ENCODE results near the gene WIPF1. TPM values are rescaled to one million over a fixed set of nuclear protein-coding genes. Genes with fewer than 3 reads are reported as not detected.

WIPF1 gene
- polyA plus RNA-seq, 1 of the 3 experiments (the other 2 are of a cell fraction): 56.7 TPM

- H3K9ac ChIP-seq: no peak overlapping the region
- peaks cover 56 to 66% of the 10 kb centered on the region in 2 experiments for H3K36me3 ChIP-seq (replicated peaks in 1 of 2; ENCODE audit: control insufficient read depth in 1 of 2, insufficient read depth in 2 of 2, low read length in 1 of 2)
- H3K9me3 ChIP-seq: no peaks in the 10 kb centered on the region
- no peaks in the 10 kb centered on the region for H3K27me3 ChIP-seq (ENCODE audit: insufficient read depth)
- no peak for DNase-seq
- H3K79me2 ChIP-seq (ENCODE audit: insufficient read depth): no peaks in the 10 kb centered on the region
- 89% methylated on average over 8 of the region's 8 CpGs for WGBS (ENCODE audit: low lambda C conversion rate)
- H3K27ac ChIP-seq (ENCODE audit: low read depth in 2 of 2, low read length in 1 of 2): no peak overlapping the region; a peak in 1 of 4 replicates
- no peak overlapping the region for H3K4me2 ChIP-seq
- ChIA-PET CTCF (interaction anchor here (0.6 to 3.0 kb wide), 7 partner anchors 14 to 138 kb away, joined by 3 to 11 read pairs (median 5); no protein-coding TSS in a partner anchor), POLR2A (interaction anchor here (0.6 kb wide), 1 partner anchor 138 kb away, joined by 3 read pairs; no protein-coding TSS in a partner anchor)
- no peaks in the 10 kb centered on the region for H4K20me1 ChIP-seq (ENCODE audit: insufficient read depth)
- H3K9me2 ChIP-seq: no peaks in the 10 kb centered on the region
- TF ChIP-seq ZBTB33 (IDR thresholded peaks at IDR 0.05; ENCODE audit: borderline replicate concordance, low read depth) (no peak), GABPA (IDR thresholded peaks at IDR 0.05; ENCODE audit: low read depth) (no peak), RFX5 (IDR thresholded peaks at IDR 0.05; ENCODE audit: low read length) (no peak), PBX3 (IDR thresholded peaks at IDR 0.05) (no peak), TAF1 (IDR thresholded peaks at IDR 0.05; ENCODE audit: borderline replicate concordance, low read depth, low read length) (no peak), SIN3A (IDR thresholded peaks at IDR 0.05; ENCODE audit: borderline replicate concordance, low read depth, low read length) (no peak)
- H2AFZ ChIP-seq (ENCODE audit: low read depth): no peak overlapping the region
- H3K4me3 ChIP-seq (ENCODE audit: low read depth in 2 of 2, low read length in 1 of 2): no peak overlapping the region
- no peaks in the 10 kb centered on the region for H3F3A ChIP-seq (replicated peaks; ENCODE audit: insufficient read depth)
- H3K4me1 ChIP-seq (ENCODE audit: control insufficient read depth in 1 of 2, insufficient read depth in 2 of 2, low read depth in 1 of 2, low read length in 1 of 2): peaks cover 0 to 2% of the 10 kb centered on the region in 2 experiments; a peak in 1 of 4 replicates
These were observed 36.2 kb downstream of the WIPF1 start for GRCh38 chr2:174561283-174561971.

GRCh38 chr2:174560737-174561136, 36.9 kb downstream of the WIPF1 start:
- H3K9me3 ChIP-seq: no peaks in the 10 kb centered on the region
- H3K79me2 ChIP-seq (ENCODE audit: insufficient read depth): no peaks in the 10 kb centered on the region
- H3K9ac ChIP-seq: no peak overlapping the region
- DNase-seq: no peak
- ChIA-PET CTCF (interaction anchor here (0.6 to 3.0 kb wide), 4 partner anchors 16 to 138 kb away, joined by 3 to 8 read pairs (median 5); no protein-coding TSS in a partner anchor), POLR2A (no interaction called here)
- H3K36me3 ChIP-seq (replicated peaks in 1 of 2; ENCODE audit: control insufficient read depth in 1 of 2, insufficient read depth in 2 of 2, low read length in 1 of 2): peaks cover 50 to 61% of the 10 kb centered on the region in 2 experiments
- no peaks in the 10 kb centered on the region for H3K9me2 ChIP-seq
- H3F3A ChIP-seq (replicated peaks; ENCODE audit: insufficient read depth): no peaks in the 10 kb centered on the region
- no peaks in the 10 kb centered on the region for H3K27me3 ChIP-seq (ENCODE audit: insufficient read depth)
- no peaks in the 10 kb centered on the region for H4K20me1 ChIP-seq (ENCODE audit: insufficient read depth)
- TF ChIP-seq PBX3 (IDR thresholded peaks at IDR 0.05) (no peak), GABPA (IDR thresholded peaks at IDR 0.05; ENCODE audit: low read depth) (no peak), SMC3 (IDR thresholded peaks at IDR 0.05; ENCODE audit: low read depth, low read length) (no peak), NFIC (IDR thresholded peaks at IDR 0.05; ENCODE audit: borderline replicate concordance) (no peak), MEF2A (IDR thresholded peaks at IDR 0.05; ENCODE audit: borderline replicate concordance, low read depth) (no peak), ELF1 (IDR thresholded peaks at IDR 0.05) (no peak), USF1 (IDR thresholded peaks at IDR 0.05; ENCODE audit: borderline replicate concordance, low read depth) (no peak), CHD2 (IDR thresholded peaks at IDR 0.05; ENCODE audit: low read length, partially characterized antibody) (no peak), SIN3A (IDR thresholded peaks at IDR 0.05; ENCODE audit: borderline replicate concordance, low read depth, low read length) (no peak), NRF1 (IDR thresholded peaks at IDR 0.05; ENCODE audit: low read depth, low read length) (no peak), FOXJ3 (CRISPR knock-in tag; IDR thresholded peaks at IDR 0.05) (no peak), EZH2phosphoT487 (IDR thresholded peaks at IDR 0.05; ENCODE audit: borderline replicate concordance, low read depth) (no peak), TCF12 (IDR thresholded peaks at IDR 0.05) (no peak), POLR2AphosphoS5 (IDR thresholded peaks at IDR 0.05; ENCODE audit: low read depth, low read length) (no peak), USF2 (IDR thresholded peaks at IDR 0.05; ENCODE audit: borderline replicate concordance, low read depth, low read length) (no peak), TEAD4 (IDR thresholded peaks at IDR 0.05; ENCODE audit: borderline replicate concordance, insufficient read depth) (no peak)
- H3K4me2 ChIP-seq: no peak overlapping the region
- H2AFZ ChIP-seq (ENCODE audit: low read depth): no peak overlapping the region
- H3K27ac ChIP-seq (ENCODE audit: low read depth in 2 of 2, low read length in 1 of 2): no peak overlapping the region
- H3K4me1 ChIP-seq (ENCODE audit: control insufficient read depth in 1 of 2, insufficient read depth in 2 of 2, low read depth in 1 of 2, low read length in 1 of 2): peaks cover 0 to 2% of the 10 kb centered on the region in 2 experiments; a peak in 1 of 4 replicates
- H3K4me3 ChIP-seq (ENCODE audit: low read depth in 2 of 2, low read length in 1 of 2): no peak overlapping the region
